ENCODE results near the gene TRIO. TPM values are rescaled to one million over a fixed set of nuclear protein-coding genes. Genes with fewer than 3 reads are reported as not detected.

The TRIO gene
- 90.2 to 106 TPM (median 97.5 TPM) in 5 replicates for total RNA-seq (2022; extraction: Qiagen RNA extraction)

DNA sequence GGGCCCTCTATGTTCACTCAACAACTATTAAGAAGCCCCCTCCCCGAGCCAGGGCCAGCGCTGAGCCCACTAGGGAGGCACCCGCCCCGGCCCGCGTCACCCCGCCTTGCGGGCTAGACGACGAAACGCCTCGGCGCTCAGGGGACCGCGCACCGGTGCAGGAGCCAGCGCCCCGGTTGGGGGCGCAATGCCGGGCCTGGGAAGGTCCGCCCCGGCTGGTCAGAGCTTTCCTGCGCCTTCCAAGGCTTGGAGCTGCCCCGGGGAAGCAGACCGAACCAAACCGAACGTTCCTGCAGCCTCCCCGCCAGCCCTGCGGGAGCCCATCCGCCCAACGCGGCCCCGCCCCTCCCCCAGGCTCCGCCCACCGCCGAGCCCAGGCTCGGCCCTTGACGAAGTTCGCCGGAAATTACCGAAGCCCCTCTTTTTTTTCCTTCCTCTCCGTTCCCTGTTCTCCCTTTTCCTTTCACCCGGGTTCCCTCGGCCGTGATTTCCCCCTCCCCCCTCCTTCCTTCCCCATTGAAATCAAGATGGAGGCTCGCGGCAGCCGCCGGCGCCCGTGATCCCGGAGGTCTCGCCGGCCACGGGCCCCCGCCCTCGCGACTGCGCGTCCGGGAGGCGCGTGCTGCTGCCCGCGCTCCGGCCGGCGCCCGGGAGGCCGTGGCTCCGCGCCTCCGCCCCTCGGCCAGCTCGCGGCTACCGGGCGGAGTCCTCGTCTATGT lies at the start of gene TRIO:
Gene TRIO (plus strand): TSS at position 516 of the 719 bp plus-strand sequence. CDS start 384 bp downstream, outside the sequence.

Other genes with a start within 250 kb of the TRIO start
- gene DNAH5, start 198.7 kb upstream of the TRIO start, total RNA-seq (2022; extraction: Qiagen RNA extraction) = 0.66 to 1.8 TPM (median 1.3 TPM) in 5 replicates

All from A549 treated with CORT108297 at 1 μM for 4 hours (cell line).